GM18508 (cell line): ENCODE results near the gene EDAR.

Source experiments
- ATAC-seq: cut with Tn5 transposase; IDR thresholded peaks from one replicate; pipeline ENCODE4 v1.9.1; 2021; ENCODE audit warnings: moderate number of reproducible peaks; ENCODE audit not compliant: insufficient read depth, unreplicated experiment

EDAR gene

DNA sequence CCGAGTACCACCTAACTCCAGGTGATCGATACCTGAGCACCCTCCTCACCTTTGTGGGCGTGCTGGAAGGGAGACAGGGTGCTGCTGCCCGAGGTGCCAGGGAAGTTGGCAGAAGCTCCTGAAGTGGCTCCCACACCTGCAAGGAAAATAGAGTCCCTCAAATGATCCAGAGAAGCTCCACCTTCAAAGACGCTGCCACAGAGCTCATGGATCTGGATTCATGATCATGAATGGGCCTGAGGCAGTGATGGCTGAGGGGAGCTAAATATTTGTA, 76.5 kb downstream of the EDAR start:
- no peak for ATAC-seq

GRCh38 chr2:108911807-108912628, 77.0 kb downstream of the EDAR start:
- no peak for ATAC-seq

DNA sequence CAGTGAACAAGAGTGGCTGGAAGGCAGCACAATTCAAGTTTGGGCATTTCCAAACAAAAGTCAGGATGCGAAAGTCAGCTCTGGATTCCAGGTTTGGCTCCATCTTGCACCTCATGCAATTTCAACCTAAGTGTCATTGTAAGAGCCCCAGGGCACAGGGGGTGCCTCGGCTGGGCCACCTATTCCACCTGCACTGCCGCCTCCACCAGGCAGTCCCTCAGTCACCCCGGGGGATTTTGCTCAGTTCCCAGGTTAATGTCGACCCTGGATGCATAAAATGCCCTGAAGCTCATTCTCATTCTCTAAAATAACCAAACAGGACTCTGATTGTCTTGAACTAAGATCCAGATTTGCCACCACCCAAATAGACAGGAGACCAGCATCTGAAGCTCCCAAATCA, 77.6 kb downstream of the EDAR start:
- ATAC-seq: no peak

GRCh38 chr2:108910541-108911396, 78.3 kb downstream of the EDAR start:
- no peak for ATAC-seq

DNA sequence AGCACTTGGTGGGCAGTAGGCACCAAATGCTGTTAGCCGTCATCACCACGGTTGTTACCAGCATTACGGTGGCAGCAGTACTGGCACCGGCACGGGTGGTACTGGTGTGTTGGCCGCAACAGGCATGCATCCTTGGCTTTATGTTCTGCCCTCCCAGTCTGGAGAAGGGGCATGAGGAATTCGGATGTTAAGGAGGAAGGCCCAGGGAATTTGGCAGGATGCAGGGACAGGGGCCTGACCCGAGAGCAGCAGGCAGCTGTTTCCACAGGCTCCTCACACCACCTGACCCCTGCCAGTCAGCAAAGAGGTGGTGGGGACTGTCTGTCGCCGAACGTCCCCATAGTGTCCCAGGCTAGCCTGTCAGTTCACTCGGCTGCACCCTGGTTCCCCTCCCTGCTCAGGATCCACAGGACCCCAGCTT, 79.0 kb downstream of the EDAR start:
- no peak for ATAC-seq

GRCh38 chr2:108909275-108909823, 79.7 kb downstream of the EDAR start:
- no peak for ATAC-seq

- no peak for ATAC-seq
These were observed 80.3 kb downstream of the EDAR start for GRCh38 chr2:108908713-108909070.

GRCh38 chr2:108907822-108908712, 81.0 kb downstream of the EDAR start:
- ATAC-seq: no peak

- no peak for ATAC-seq
These were observed 82.5 kb downstream of the EDAR start for GRCh38 chr2:108906403-108907077.

- ATAC-seq: no peak
These were observed 83.1 kb downstream of the EDAR start for GRCh38 chr2:108905906-108906305.

DNA sequence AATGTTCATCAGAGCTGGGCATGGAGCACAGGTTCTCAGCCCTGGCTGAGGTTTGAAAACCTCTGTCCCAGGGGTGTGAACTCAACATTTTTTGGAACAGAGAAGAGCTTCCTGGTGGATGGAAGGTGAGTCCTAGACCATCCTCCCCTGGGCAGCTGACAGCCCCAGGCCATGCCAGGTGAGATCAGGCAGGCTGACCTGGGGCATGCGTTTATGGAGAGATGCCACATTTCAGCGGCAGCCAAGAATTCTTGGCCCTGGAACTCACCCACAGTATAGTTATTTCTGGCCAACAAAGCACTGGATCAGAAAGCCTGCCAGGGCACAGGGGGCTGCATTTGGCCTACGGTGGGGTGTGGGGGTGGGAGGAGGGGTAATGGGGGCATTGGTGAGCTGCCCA, 83.8 kb downstream of the EDAR start:
- no peak for ATAC-seq

DNA sequence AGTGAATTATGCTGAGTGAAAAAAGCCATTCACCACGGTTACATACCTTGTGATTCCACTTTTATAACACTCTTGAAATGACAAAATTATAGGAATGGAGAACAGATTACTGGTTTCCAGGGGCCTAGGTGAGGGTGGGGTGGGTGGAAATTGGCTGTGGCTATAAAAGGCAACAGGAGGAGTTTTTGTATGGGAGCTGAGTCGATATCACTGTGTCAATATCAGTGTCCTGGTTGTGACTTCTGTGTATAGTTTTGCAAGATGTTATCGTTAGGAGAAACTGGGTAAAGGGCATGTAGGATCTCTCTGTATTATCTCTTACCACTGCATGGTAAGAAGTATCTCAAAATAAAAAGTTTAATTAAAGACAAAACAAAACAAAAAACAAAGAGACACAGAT, 84.3 kb downstream of the EDAR start:
- ATAC-seq: no peak

- no peak for ATAC-seq
These were observed 90.5 kb downstream of the EDAR start for GRCh38 chr2:108898315-108899082.

- no peak for ATAC-seq
These were observed 92.3 kb downstream of the EDAR start for GRCh38 chr2:108896741-108897140.

GRCh38 chr2:108895188-108895587, 93.8 kb downstream of the EDAR start:
- ATAC-seq: no peak

DNA sequence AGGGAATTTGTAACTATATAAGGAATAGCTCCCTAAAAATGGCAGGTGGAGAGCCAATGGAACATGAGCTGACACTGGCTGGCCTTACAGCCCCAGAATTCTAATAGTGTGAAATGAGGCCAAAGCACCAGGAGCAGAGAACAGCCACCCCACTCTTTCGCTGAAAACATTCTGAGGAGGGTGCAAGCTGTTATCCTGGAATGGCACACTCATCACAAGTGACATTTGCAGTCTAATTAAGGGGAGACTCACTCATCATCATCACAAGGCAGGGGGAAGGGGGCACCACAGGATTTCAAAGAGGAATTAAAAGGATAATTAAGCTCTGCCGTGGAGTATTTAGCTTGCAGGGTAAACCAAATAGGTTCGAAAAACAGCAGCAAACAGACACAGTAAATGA, 94.3 kb downstream of the EDAR start:
- no peak for ATAC-seq

- no peak for ATAC-seq
These were observed 95.7 kb downstream of the EDAR start for GRCh38 chr2:108893277-108893676.

DNA sequence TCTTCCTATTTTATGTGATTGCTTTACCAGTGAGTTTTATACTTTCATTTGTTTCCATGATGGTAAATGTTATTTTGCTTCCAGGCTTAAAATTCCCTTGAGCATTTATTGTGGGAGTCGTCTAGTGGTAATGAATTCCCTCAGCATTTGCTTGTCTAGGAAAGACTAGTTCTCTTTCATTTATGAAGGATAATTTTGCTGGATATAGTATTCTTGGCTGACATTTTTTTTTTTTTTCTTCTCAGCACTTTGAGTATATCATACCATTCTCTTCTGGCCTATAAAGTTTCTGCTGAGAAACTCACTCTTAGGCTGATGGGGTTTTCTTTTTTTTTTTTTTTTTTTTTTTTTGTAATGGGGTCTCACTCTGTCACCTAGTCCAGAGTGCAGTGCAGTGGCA, 99.1 kb downstream of the EDAR start:
- no peak for ATAC-seq

DNA sequence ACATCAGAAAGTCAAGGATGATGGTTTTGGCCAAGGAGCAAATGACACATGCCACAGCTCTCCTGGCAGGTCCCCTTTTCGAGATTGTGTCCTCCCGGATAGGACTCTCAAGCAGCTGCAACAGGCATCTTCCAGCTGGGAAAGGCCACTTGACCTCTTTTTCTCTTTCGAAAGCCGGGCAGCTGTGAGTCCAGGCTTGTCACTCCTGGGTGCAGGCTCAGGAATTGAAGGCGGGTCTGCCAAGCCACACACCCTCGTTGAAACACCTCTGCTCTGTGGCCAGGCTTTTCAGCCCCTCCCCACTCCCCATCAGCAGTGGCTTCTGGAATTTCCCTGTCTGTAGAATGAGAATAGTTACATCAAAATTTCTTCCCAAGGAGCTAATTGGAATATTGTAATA, 104.4 kb downstream of the EDAR start:
- no peak for ATAC-seq
